DMS 273 (cell line): ENCODE data around the gene SPTB.

Experiments used
- DNase-seq: peaks from one replicate; lab custom pipeline; 2025; ENCODE audit not compliant: unreplicated experiment; lab: John Stamatoyannopoulos, UW

The SPTB gene

DNA sequence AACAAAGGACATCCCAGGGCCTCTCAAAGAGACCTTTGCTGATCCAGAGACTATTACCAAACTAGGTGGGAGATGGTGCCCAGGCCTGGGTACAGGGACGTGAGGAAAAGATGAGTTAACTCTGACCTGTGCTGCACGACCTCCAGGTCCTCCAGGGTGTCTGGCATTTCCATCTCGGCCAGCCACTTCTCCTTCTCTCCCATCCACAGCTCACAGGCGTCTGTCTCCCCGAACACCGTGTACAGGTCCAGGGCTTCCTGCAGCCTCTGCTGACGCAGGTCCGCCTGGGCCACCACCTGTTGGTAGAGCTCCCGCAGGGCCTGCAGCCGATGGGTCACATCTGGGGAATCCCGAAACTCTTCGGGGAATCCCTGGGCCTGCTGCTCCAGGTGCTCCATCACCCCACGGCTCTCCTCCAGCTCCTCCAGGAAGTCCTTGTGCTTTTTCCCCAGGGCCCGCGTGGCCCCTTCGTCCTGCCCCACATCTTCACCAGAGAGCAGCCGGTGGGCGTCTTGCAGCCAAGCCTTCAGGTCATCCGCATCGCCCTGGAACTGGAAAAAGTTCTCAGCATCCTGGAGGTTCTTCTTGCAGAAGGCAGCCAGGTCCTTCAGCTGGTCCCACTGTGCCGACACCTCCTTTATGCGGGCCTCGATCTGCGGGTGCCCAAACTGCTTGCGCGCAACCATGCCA lies 86.7 kb downstream of the SPTB start:
- no peak for DNase-seq

- DNase-seq, result peak; percentile 14
Observed at GRCh38 chr14:64792231-64792630, 87.5 kb downstream of the SPTB start.

- DNase-seq, result no peak
Observed at GRCh38 chr14:64790478-64790877, 89.2 kb downstream of the SPTB start.

- DNase-seq, result no peak
Observed at GRCh38 chr14:64789696-64790095, 90.0 kb downstream of the SPTB start.

- peak; percentile 70 for DNase-seq
Observed at GRCh38 chr14:64788706-64789105, 91.0 kb downstream of the SPTB start.

GRCh38 chr14:64787619-64788018 lies 92.1 kb downstream of the SPTB start:
- no peak for DNase-seq

GRCh38 chr14:64786296-64787149 lies 93.2 kb downstream of the SPTB start:
- DNase-seq, result no peak

DNA sequence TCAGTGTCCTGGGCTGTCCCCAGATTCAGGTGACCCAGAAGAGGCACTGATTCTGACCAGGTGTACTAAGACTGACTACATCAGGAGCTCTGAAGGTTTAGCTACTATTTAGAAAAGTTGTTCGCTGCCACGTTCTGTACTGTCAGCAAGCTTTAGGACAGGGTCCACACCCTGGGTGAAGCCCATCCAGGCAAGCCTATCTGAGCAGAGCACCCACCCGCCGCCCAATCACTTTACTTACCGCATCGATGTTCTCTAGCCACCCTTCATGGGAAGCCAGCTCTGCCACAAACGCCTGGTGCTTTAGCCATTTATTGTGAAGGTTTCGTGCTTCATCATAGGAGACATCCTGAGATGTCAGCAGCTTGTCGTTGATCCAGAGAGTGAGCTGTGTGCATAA lies 95.7 kb downstream of the SPTB start:
- DNase-seq, result no peak

DNA sequence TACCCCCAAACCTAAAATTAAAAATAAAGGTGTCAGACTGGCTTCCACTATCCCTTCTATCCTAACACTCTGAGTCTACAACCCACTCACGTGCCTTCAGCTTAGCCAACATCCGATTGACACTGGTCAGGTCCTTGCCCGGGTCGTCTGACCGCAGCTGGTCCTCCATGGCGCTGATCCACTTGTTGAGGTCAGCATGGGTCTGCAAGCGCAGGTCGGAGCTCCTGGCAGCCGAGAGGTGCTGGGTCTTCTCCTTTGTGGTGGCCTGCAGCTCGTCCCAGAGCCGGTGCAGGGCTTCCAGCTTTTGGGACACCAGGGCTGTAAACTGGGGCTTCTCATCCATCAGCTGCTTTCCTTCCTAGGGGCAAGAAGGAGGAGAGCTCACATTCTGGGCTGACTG lies 97.5 kb downstream of the SPTB start:
- DNase-seq, result no peak

- peak; percentile 33 for DNase-seq
Observed at GRCh38 chr14:64779472-64779871, 100.2 kb downstream of the SPTB start.

DNA sequence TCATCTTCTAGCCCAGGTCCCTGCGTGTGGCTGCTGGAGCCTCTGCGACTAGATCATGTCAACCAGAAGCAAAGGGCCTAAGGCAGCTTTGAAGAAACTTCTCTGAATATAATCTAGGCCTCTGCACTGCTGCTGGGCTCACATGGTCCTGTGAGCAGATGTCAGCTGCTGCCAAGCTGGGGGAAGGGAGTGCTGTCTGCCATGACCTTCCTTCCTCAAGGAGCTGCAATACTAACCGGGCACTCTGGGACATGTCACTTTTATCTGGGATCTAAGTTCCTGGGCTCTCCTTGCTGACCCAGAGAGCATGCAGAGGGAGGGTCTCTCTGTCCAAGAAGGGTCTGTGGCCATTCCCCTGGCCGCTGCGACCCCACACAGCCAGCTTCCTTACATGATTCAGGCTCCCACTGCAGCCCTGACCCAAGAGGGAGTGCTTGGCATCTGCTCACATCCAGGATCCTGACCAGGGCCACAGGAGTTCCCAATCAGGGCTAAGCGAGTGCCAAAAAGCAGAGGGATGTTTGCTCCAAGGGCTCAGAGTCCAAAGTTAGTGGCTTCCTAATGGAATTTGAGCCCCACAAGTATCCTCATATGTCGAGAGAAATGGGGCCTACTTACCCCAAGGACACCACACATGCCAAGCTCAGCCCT lies 101.5 kb downstream of the SPTB start:
- DNase-seq, result peak; percentile 30

DNA sequence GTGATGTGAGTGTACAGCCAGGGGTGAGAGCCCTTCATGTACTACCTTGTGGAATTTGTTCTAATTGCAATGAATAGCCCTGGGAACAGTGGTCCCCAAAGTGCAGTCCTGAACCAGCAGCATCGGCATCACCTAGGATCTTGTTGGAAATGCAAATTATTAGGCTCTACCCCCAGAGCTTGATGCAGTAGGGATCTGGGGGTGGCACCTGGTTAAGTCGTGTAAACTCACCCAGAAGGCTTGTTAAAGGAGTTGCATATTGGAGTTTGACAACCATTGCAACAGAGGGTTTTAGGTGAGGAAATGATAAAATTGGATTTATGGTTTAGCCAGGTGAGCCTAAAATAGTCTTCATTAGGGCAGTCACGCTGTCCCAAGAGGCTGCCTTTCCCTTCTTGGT lies 102.2 kb downstream of the SPTB start:
- DNase-seq, result no peak

DNA sequence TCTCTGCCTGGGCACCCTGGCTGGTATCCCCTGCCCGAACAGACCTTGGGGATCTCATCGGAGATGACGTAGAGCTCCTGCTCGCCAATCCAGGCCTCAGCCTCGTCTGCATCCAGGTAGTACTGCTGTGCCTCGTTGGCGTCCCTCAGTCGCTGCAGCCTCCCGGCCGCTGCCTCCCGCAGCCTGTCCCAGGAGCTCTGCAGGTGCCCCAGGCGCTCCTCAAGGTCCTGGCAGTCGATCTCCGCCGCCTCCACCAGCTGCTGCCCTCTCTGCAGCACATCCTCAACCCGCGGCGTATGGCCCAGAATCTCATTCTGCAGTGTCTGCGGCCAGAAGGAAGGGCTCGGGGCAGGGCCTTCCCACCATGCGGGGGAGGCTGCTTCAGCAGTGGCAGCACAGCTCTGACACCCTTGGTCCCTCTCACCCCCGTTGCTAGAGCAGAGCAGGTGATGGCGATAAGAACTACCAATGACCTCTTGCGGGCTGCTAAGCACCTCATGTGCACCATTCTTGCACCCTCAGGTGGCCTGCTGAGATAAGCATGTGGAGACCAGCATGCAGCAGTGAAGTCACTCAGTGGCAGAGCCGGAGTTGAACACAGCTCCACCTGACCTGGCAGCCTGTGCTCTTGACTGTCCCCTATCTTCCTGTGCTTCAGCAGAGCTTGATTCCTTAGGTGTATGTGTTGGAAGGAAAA lies 104.5 kb downstream of the SPTB start:
- no peak for DNase-seq

DNA sequence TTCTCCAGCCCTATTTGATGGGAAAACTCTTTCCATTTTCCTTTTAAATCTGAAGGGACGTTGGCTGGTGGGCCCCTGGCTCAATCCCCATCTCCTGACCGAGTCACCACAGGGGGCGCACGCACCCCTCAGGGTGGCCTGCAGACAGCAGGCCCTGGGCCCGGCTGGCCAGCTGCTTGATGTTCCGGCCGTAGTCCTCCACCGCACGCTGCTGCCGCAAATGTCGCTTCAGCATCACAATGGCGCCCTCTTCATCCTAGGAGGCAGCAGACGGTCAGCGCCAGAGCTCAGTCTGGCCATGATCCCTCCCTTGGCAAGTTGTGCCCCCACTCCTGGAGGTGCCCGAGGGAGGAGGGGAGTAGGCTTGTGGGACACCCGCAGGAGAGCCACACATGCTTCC lies 105.4 kb downstream of the SPTB start:
- DNase-seq, result no peak

GRCh38 chr14:64773577-64773976 lies 106.1 kb downstream of the SPTB start:
- peak; percentile 14 for DNase-seq

- no peak for DNase-seq
Observed at GRCh38 chr14:64773046-64773445, 106.7 kb downstream of the SPTB start.

- DNase-seq, result no peak
Observed at GRCh38 chr14:64772397-64772950, 107.2 kb downstream of the SPTB start.

DNA sequence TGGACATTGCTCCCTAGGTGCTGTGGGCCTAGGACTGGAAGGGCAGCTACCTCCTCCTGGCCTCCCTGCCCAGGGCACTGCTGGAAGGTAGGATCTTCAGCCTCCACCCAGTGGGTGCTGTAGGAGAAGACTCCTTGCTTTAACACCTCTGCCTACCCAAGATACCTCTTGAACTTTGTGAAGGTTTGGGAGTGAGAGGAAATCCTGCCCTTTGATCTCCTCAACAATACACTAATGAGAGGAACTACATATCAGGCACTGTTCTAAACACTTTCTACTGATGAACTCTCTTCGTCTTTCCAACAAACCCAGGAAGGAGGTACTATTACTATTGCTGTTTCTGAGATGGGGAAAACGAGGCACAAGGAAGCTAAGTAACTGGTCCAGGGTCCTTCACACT lies 108.5 kb downstream of the SPTB start:
- DNase-seq, result no peak

- no peak for DNase-seq
Observed at GRCh38 chr14:64770751-64771150, 109.0 kb downstream of the SPTB start.

GRCh38 chr14:64769096-64770020 lies 110.3 kb downstream of the SPTB start:
- DNase-seq, result no peak
